GM12872 (cell line): ENCODE results near the gene BSND.
A peak's percentile ranks its signal among the peaks of the same experiment; 100 is the strongest.

Experiments
- TF ChIP-seq, protein P1 (sequence below): IDR thresholded peaks from 3 replicates; pipeline ENCODE4 v1.5.1; 2011; ENCODE audit warnings: low read depth, mild to moderate bottlenecking, low read length, moderate library complexity; ENCODE audit not compliant: insufficient read depth

Gene BSND

GRCh38 chr1:55010887-55011217 is 12.1 kb downstream of the BSND start:
- TF ChIP-seq, protein P1, sequence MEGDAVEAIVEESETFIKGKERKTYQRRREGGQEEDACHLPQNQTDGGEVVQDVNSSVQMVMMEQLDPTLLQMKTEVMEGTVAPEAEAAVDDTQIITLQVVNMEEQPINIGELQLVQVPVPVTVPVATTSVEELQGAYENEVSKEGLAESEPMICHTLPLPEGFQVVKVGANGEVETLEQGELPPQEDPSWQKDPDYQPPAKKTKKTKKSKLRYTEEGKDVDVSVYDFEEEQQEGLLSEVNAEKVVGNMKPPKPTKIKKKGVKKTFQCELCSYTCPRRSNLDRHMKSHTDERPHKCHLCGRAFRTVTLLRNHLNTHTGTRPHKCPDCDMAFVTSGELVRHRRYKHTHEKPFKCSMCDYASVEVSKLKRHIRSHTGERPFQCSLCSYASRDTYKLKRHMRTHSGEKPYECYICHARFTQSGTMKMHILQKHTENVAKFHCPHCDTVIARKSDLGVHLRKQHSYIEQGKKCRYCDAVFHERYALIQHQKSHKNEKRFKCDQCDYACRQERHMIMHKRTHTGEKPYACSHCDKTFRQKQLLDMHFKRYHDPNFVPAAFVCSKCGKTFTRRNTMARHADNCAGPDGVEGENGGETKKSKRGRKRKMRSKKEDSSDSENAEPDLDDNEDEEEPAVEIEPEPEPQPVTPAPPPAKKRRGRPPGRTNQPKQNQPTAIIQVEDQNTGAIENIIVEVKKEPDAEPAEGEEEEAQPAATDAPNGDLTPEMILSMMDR: no peak

DNA sequence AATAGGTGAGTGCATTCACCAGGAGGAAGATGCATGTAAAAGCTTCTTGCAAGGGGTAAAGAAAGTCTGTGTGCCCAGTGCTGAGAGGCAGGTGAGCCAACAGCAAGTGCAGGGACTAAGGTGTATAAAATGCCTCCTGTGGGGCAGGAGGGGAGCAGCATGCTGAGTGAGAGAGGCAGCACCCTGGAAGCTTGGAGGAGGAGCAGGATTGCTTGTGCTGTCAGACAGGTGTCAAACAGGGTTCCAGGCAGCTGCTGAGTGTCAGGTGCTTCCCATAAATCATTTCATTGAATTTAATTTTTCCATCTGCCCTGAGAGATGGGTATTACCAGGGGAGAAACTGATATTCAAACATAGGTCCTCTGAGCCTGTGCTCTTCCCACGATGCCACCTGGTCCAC is 13.9 kb downstream of the BSND start:
- TF ChIP-seq, protein P1: no peak

DNA sequence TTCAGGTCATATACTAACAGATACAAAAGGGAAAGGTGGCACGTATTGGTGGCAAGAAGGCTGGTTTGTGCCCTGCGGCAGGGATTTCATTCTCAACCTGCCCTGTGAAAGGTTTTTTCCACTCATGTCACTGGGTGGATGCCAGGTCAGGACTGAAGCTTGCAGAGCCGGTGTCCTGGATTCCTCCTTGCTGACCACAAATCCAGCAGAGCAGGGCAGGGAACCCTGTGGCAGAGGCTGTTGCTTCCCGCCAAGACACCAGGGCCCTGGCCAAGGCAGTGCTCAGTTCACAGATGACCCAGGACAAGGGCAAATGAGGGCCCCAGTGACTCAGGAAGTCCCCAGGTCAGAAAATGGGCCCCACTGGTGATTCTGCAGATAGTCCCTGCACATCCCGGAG is 16.4 kb downstream of the BSND start:
- TF ChIP-seq, protein P1: no peak

GRCh38 chr1:55015731-55016620 is 17.2 kb downstream of the BSND start:
- TF ChIP-seq, protein P1: no peak

- TF ChIP-seq, protein P1: no peak
Observed at GRCh38 chr1:55018395-55018794, 19.7 kb downstream of the BSND start.

DNA sequence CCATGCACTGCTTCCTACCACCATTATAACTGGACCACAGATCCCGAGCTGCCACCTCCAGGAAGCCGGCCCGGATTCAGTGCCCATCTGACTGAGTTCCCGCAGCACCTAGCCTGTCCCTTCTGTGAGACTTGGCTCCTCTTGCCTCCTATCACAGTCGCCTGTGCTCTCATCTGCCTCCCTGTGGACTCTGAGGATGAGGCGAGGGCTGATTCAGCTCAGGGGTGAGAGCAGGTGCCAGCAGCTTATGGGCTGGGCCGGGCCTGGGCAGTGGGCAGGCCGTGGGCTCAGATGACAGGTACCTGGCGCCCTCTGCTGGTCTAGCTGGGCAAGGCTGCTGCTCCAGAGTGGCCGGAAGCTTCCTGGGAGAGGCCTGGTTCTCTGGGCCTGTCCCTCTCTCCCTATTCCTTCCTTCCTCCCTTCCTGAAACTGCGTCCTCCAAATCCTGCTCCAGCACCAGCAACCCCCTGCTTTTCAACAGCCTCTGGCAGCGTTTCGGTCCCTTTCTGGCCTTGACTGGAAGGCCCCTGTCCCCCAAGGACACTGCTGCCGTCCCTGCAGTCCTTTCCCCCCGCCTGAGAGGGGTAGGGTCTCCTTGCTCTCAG is 23.3 kb downstream of the BSND start:
- TF ChIP-seq, protein P1: peak; percentile 97

DNA sequence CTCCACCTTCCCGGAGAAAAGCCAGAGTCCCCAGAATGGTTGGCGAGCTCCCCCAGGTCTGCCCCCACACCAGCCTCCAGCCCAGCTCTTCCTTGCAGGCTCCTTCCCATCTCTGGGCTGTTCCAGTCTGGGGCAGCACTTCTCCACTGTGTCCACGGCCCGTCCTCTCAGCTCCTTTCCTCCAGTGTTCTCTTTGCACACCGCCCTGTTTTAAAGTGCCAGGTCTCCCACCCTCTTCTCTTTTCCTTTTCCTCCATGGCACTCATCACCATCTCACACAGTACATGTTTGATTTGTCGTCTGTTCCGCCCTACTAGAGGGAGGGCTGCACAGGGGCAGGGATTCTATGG is 34.5 kb downstream of the BSND start:
- TF ChIP-seq, protein P1: no peak
